ENCODE results near the gene C1QTNF8. TPM values are rescaled to one million over a fixed set of nuclear protein-coding genes. Genes with fewer than 3 reads are reported as not detected.

Gene C1QTNF8
- total RNA-seq, 1 experiment from 2014 or later, result 0.27 TPM

DNA sequence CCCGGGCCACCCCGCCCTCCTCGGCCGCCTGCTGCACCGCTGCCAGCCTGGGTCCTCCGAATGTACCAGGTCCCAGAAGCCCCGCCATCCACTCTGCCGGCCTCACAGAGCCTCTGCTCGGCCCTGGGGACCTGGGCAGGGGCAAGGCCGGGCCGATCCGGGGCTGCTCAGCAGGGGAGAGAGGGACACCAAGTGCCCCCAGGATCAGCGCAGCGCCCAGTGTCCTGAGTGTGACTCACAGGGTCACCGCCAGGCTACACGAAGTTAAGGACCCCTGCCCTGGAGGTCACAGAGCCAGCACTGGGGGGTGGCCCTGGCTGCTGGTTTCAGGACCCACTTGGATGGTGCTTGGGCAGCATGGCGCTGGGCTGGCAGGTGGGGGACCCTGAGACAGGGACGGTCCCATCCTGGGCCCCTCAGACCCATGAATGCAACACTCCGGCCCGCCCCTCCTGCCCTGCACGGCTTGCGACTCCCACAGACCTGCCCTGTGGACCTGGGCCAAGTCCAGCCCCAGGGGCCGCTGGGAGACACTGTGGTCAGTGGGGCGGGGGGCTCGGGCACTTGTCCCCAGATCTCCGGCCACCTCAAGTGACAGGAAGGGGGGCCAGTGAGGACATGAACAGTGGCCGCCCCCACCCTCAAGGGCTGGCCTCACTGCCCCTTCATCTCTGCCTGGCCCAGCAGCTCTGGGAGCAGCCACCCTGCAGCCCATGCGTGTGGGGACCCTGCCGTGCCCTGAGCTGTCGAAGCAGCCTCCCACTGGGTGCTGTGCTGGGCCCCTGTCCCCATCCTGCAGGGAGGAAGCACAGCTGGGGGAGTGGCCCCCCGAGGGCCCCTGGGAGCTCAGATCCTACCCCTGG, 46.7 kb downstream of the C1QTNF8 start:
- RAD21 ChIA-PET (ENCODE audit: low non-redundant PET in 1 of 2, low total read pairs in 2 of 2, uncharacterized antibody in 2 of 2, unreplicated experiment in 2 of 2), result no interaction called here
- CTCF ChIA-PET, result no interaction called here
- POLR2A ChIA-PET, result no interaction called here
- H3K36me3 ChIP-seq (ENCODE audit: control insufficient read depth in 1 of 2, insufficient read depth in 2 of 2, low read length in 2 of 2), result no peaks in the 10 kb centered on the region
- H2AFZ ChIP-seq (ENCODE audit: low read depth, low read length, poor library complexity, severe bottlenecking), result no peak overlapping the region
- BruUV-seq (replicated peaks), result no TSS peak
- H3K27me3 ChIP-seq (ENCODE audit: insufficient read depth, low read length), result no peaks in the 10 kb centered on the region
- no peaks in the 10 kb centered on the region for H3K9me2 ChIP-seq (ENCODE audit: insufficient read depth)
- no peak for TF ChIP-seq JUND (IDR thresholded peaks at IDR 0.05)
- TF ChIP-seq, protein P1, sequence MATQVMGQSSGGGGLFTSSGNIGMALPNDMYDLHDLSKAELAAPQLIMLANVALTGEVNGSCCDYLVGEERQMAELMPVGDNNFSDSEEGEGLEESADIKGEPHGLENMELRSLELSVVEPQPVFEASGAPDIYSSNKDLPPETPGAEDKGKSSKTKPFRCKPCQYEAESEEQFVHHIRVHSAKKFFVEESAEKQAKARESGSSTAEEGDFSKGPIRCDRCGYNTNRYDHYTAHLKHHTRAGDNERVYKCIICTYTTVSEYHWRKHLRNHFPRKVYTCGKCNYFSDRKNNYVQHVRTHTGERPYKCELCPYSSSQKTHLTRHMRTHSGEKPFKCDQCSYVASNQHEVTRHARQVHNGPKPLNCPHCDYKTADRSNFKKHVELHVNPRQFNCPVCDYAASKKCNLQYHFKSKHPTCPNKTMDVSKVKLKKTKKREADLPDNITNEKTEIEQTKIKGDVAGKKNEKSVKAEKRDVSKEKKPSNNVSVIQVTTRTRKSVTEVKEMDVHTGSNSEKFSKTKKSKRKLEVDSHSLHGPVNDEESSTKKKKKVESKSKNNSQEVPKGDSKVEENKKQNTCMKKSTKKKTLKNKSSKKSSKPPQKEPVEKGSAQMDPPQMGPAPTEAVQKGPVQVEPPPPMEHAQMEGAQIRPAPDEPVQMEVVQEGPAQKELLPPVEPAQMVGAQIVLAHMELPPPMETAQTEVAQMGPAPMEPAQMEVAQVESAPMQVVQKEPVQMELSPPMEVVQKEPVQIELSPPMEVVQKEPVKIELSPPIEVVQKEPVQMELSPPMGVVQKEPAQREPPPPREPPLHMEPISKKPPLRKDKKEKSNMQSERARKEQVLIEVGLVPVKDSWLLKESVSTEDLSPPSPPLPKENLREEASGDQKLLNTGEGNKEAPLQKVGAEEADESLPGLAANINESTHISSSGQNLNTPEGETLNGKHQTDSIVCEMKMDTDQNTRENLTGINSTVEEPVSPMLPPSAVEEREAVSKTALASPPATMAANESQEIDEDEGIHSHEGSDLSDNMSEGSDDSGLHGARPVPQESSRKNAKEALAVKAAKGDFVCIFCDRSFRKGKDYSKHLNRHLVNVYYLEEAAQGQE (IDR thresholded peaks at IDR 0.05; ENCODE audit: low read depth), result no peak
- TF ChIP-seq, protein P2, sequence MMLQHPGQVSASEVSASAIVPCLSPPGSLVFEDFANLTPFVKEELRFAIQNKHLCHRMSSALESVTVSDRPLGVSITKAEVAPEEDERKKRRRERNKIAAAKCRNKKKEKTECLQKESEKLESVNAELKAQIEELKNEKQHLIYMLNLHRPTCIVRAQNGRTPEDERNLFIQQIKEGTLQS (IDR thresholded peaks at IDR 0.05), result no peak
- TF ChIP-seq CBX3 (IDR thresholded peaks at IDR 0.05; ENCODE audit: low read depth), result no peak
- TF ChIP-seq, protein P3, sequence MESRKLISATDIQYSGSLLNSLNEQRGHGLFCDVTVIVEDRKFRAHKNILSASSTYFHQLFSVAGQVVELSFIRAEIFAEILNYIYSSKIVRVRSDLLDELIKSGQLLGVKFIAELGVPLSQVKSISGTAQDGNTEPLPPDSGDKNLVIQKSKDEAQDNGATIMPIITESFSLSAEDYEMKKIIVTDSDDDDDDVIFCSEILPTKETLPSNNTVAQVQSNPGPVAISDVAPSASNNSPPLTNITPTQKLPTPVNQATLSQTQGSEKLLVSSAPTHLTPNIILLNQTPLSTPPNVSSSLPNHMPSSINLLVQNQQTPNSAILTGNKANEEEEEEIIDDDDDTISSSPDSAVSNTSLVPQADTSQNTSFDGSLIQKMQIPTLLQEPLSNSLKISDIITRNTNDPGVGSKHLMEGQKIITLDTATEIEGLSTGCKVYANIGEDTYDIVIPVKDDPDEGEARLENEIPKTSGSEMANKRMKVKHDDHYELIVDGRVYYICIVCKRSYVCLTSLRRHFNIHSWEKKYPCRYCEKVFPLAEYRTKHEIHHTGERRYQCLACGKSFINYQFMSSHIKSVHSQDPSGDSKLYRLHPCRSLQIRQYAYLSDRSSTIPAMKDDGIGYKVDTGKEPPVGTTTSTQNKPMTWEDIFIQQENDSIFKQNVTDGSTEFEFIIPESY (IDR thresholded peaks at IDR 0.05; ENCODE audit: extremely low read depth, insufficient replicate concordance, low read length), result no peak
- no peak for TF ChIP-seq EZH2phosphoT487 (IDR thresholded peaks at IDR 0.05; ENCODE audit: borderline replicate concordance)
- no peak for TF ChIP-seq ZNF274 (IDR thresholded peaks at IDR 0.05; ENCODE audit: low read depth, low read length)
- TF ChIP-seq ZFX (IDR thresholded peaks at IDR 0.05), result no peak
- no peak for TF ChIP-seq RAD21 (IDR thresholded peaks at IDR 0.05; ENCODE audit: low read depth)
- TF ChIP-seq CEBPB (IDR thresholded peaks at IDR 0.05; ENCODE audit: low read depth), result no peak
- TF ChIP-seq TCF7L2 (IDR thresholded peaks at IDR 0.05; ENCODE audit: borderline replicate concordance, extremely low read depth, insufficient read depth, insufficient read length), result no peak
- TF ChIP-seq SRF (IDR thresholded peaks at IDR 0.05; ENCODE audit: low read depth), result no peak
- TF ChIP-seq, protein P4, sequence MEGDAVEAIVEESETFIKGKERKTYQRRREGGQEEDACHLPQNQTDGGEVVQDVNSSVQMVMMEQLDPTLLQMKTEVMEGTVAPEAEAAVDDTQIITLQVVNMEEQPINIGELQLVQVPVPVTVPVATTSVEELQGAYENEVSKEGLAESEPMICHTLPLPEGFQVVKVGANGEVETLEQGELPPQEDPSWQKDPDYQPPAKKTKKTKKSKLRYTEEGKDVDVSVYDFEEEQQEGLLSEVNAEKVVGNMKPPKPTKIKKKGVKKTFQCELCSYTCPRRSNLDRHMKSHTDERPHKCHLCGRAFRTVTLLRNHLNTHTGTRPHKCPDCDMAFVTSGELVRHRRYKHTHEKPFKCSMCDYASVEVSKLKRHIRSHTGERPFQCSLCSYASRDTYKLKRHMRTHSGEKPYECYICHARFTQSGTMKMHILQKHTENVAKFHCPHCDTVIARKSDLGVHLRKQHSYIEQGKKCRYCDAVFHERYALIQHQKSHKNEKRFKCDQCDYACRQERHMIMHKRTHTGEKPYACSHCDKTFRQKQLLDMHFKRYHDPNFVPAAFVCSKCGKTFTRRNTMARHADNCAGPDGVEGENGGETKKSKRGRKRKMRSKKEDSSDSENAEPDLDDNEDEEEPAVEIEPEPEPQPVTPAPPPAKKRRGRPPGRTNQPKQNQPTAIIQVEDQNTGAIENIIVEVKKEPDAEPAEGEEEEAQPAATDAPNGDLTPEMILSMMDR (IDR thresholded peaks at IDR 0.05 in 2 of 3, conservative IDR thresholded peaks at IDR 0.05 in 1 of 3; ENCODE audit: borderline replicate concordance in 1 of 3, insufficient read depth in 1 of 3, low read depth in 2 of 3, low read length in 2 of 3), result no peak
- intact Hi-C loops (cut with micrococcal nuclease), result no loop called here
- peak overlapping the region; percentile 76 for H3K4me2 ChIP-seq (ENCODE audit: low read length)
- DNase-seq (ENCODE audit: low read depth, low spot score), result no peak
- H3K9me3 ChIP-seq (ENCODE audit: control insufficient read depth in 1 of 2, insufficient read depth in 1 of 2, low read depth in 1 of 2, low read length in 2 of 2), result no peaks in the 10 kb centered on the region
- H4K20me1 ChIP-seq (ENCODE audit: insufficient read depth), result no peaks in the 10 kb centered on the region
- no peak overlapping the region for H3K4me3 ChIP-seq (replicated peaks in 1 of 2; ENCODE audit: low read depth in 1 of 2, low read length in 2 of 2)
- no peaks in the 10 kb centered on the region for H3K79me2 ChIP-seq (ENCODE audit: insufficient read depth, low read length)
- H3K4me1 ChIP-seq (ENCODE audit: control insufficient read depth in 1 of 2, insufficient read depth in 2 of 2, low read length in 2 of 2), result peaks cover 17 to 34% of the 10 kb centered on the region in 2 experiments
- peak overlapping the region; percentile 51; the same call in 1 of the 2 replicates for H3K27ac ChIP-seq (ENCODE audit: low read depth, low read length)
- ATAC-seq, result no peak
- H3K9ac ChIP-seq (ENCODE audit: low read length), result peak overlapping the region; percentile 53; the same call in 1 of the 2 replicates
